AG04449 (cell line): ENCODE data around the gene PRR12.

Experiments
- CTCF ChIA-PET: fragments of 350-600 bp; formaldehyde crosslinking; extraction: SDS; loops from one replicate; lab custom pipeline; 2021; ENCODE audit warnings: antibody characterized with exemption; lab: Yijun Ruan, JAX
- POLR2A ChIA-PET: fragments of 400-600, 350-600 bp; formaldehyde crosslinking; extraction: SDS; loops from one replicate; lab custom pipeline; 2020; ENCODE audit warnings: antibody characterized with exemption, inconsistent platforms; lab: Yijun Ruan, JAX
- DNase-seq: peaks from one replicate; pipeline ENCODE4 v3.0.0-alpha.2; 2010; ENCODE audit warnings: low read depth, low spot score
- H3K4me3 ChIP-seq: 2 replicates; pipeline ENCODE4 v1.5.1; 2011; ENCODE audit warnings: low read depth, mild to moderate bottlenecking, control low read depth, low read length
- CTCF ChIP-seq: IDR thresholded peaks from one replicate; pipeline ENCODE4 v1.5.1; 2011; ENCODE audit warnings: mild to moderate bottlenecking, moderate library complexity, low read length, control low read depth, inconsistent platforms; ENCODE audit not compliant: insufficient read depth; ENCODE audit errors: missing control alignments

PRR12 gene

GRCh38 chr19:49652551-49653465 lies 61.8 kb downstream of the PRR12 start:
- no peak overlapping the region for H3K4me3 ChIP-seq
- POLR2A ChIA-PET: no interaction called here
- TF ChIP-seq CTCF: no peak
- DNase-seq: no peak
- CTCF ChIA-PET: no interaction called here

GRCh38 chr19:49653466-49653806 lies 62.5 kb downstream of the PRR12 start:
- ChIA-PET POLR2A (no interaction called here), CTCF (no interaction called here)
- no peak for DNase-seq
- no peak for TF ChIP-seq CTCF
- H3K4me3 ChIP-seq: no peak overlapping the region

- POLR2A ChIA-PET: interaction anchor here (1.1 to 2.5 kb wide), 3 partner anchors 9 to 13 kb away, joined by 3 to 15 read pairs (median 3); partner anchors contain the start of gene SCAF1
- TF ChIP-seq CTCF: no peak
- no peak overlapping the region for H3K4me3 ChIP-seq
- CTCF ChIA-PET: interaction anchor here (2.8 kb wide), 1 partner anchor 10 kb away, joined by 8 read pairs; no protein-coding TSS in a partner anchor
- no peak for DNase-seq
These were observed 63.6 kb downstream of the PRR12 start for GRCh38 chr19:49654581-49654980.

- no peak for TF ChIP-seq CTCF
- ChIA-PET POLR2A (interaction anchor here (0.6 to 2.5 kb wide), 6 partner anchors 8 to 15 kb away, joined by 3 to 15 read pairs (median 4); partner anchors contain the start of genes RRAS and SCAF1), CTCF (interaction anchor here (0.6 to 3.7 kb wide), 4 partner anchors 9 to 38 kb away, joined by 3 to 24 read pairs (median 6); no protein-coding TSS in a partner anchor)
- DNase-seq: no peak
- H3K4me3 ChIP-seq: no peak overlapping the region
These were observed 64.8 kb downstream of the PRR12 start for GRCh38 chr19:49655570-49656455.

GRCh38 chr19:49656456-49657109 lies 65.6 kb downstream of the PRR12 start:
- ChIA-PET CTCF (interaction anchor here (0.6 to 3.7 kb wide), 3 partner anchors 8 to 39 kb away, joined by 3 to 24 read pairs (median 8); no protein-coding TSS in a partner anchor), POLR2A (interaction anchor here (0.7 to 2.5 kb wide), 4 partner anchors 8 to 205 kb away, joined by 3 to 15 read pairs (median 4); partner anchors contain the start of genes PIH1D1, RRAS and SCAF1)
- H3K4me3 ChIP-seq: no peak overlapping the region
- no peak for TF ChIP-seq CTCF
- no peak for DNase-seq
